Stimulated activated CD4-positive, alpha-beta T cell treated with anti-CD3 and anti-CD28 coated beads, Interleukin-1b, Interleukin-23, amount 100 ng/mL, for 48 hours (primary cell): Measurements from ENCODE around the gene HOXB8.

Experiments
- DNase-seq: peaks from one replicate; pipeline ENCODE4 v3.0.0-alpha.2; 2020

Gene HOXB8

DNA sequence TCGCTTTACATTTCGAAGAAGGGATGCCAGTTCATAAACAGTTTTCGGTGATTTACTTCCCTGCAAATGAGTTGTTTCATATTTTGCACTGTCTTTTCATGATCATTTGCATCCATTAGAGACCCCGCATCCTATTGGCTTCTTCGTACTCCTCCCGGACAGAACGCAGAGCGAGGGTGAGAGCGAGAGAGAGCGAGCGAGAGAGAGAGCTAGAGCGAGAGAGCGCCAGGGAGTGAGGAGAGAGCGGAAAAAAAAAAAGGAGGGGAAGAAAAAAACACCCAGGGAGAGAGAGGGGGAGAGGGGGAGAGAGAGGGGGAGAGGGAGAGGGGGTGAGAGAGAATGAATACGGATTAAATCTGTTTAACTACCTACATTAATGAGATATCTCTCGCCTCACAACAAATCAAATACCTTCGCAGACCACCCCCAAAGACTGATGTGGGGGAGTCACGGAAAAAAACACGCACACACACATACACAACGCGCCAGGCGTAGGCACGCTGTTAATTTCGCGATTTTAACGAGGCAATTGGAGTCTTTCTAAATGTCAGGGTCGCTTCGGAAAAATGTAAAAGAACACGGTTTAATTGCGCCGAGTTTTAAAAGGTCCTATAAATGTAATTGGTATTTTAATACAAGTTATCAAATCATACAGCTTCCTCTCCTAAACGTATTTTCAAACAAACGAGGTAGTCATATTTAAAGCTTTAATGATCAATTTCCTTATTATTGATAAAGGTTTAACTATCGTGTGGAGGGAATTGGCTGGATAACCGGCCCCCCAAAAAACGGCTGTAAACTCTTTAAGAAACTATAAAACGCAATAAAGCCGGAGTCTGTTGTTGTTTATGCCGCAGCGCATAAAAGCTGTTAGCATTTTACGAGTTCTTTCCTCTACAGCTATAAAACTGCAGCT, at the start of gene HOXB8:
Gene HOXB8, minus strand, starts transcription at position 246 of the 916 bp plus-strand sequence. CDS start 588 bp downstream, outside the sequence.
- no peak for DNase-seq

GRCh38 chr17:48663134-48663924, 48.2 kb upstream of the HOXB8 start:
- DNase-seq, result no peak

DNA sequence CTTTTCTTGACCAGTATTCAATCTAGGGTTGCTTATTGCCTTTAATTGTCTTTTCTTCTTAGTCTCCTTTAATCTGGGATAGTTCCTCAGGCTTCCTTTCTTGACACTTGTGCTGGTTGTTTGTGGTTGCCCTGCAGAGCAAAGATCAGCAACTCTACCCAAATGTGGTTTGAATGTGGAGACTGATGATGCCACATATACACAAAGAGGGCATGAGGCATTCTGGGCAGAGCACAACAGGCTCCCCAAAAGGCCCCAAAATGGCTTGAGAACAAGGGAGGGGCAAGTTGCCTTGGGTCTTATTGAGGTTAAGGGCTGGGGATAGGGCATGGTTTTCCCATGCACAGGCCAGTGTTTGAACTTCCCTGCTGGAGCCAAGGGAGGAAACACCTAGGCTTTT, 40.8 kb upstream of the HOXB8 start:
- DNase-seq, result no peak

DNA sequence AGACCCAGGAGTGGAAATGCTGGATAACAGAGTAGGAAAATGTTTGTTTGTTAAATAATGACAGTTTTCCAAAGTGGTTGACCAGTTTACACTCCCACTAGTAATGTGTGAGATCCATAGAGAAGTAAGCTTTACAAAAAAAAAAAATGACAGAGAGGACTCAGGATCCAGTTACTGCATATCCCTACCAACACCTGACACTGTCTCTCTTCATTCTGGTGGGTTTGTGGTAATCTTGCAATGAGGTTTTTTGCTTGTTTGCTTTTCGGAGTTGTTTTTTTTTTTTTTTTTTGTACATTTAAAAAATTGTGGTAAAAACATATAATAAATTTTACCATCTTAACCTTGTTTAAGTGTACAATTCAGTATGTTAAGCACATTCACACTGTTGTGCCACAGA, 34.6 kb upstream of the HOXB8 start:
- DNase-seq, result no peak

DNA sequence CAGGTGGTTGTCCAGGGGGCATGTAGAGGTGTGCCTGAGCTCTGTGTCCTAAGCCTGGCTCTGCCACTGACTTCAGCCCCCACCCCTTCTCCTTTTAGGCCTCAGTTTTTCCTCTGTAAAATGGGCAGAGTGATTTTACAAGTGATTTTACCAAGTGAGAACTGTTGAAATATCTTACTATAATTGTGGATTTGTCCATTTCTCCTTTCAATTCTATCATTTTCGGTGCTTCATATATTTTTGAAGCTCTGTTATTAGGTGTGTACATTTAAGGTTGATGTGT, 32.8 kb upstream of the HOXB8 start:
- no peak for DNase-seq

GRCh38 chr17:48647103-48647962, 32.2 kb upstream of the HOXB8 start:
- no peak for DNase-seq

DNA sequence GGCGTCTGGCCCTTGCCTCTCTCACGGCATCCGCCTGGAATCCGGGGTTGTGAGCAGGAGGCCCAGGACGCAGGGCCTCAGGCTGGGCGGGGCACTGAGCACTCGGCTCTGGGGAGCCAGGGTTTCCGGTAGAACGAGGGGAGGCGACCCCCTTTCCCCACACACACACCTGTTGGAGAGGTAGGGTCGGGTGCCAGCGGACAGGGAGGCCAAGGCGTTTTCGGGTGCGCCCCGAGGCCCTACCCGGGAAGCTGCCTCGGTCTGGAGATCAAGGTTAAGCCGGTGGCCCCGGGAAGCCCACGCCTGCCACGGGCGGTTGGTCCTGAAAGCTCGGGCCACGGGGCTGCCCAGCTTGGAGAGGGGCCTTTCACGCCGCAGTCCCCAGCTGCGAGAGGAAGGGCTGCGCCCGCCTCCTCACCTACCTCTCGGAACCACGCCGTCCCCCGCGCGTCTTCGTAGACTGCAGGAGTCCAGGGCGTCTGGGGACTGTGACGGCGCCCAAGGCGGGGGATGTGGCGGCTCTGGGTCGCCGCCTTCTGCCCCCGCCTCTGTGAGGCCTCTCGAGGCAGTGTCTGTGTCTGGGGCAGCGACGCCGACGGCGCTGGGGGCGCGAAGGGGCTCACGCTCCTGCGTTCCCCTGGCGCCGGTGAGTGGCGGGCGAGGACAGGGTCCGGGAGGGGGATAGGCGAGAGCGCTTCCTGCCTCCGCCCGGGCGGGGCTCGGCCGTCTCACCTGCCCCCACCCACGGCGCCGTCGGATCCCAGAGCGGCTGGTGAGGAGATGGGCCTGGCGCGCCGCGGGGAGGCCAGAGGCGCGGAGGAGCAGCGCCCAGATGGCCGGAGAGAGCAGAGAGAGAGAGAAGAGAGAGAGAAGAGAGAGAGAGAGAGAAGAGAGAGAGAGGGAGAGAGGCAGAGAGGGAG, 31.4 kb upstream of the HOXB8 start:
- DNase-seq, result no peak

DNA sequence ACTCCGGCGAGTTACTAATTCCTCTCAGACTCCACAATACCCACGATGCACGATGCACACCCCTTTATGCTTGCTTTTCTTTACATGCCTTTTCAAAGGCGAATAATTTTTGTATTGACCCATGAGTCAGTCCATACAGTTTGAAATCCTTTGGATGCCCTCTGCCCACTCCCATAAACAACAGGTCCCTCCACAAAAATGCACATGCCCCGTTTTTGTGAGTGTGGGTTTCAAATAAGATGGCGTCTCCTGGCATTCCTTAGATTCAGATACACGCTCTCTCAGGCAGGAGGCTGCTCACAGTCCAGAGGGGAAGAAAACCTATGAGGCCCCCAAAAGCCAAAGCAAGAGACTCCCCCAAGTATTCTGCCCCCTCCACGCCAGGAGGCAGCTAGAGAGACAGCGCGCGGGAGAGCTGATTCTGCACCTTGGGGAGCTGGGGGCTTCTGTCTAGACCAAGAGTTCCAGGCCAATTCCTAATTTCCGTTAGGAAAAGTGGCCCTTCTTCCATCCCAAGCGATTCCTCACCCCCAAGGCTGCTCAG, 30.6 kb upstream of the HOXB8 start:
- DNase-seq, result no peak

GRCh38 chr17:48644910-48645557, 29.9 kb upstream of the HOXB8 start:
- DNase-seq, result no peak

- no peak for DNase-seq
Observed at GRCh38 chr17:48644159-48644558, 29.1 kb upstream of the HOXB8 start.

GRCh38 chr17:48643697-48644012, 28.6 kb upstream of the HOXB8 start:
- no peak for DNase-seq

DNA sequence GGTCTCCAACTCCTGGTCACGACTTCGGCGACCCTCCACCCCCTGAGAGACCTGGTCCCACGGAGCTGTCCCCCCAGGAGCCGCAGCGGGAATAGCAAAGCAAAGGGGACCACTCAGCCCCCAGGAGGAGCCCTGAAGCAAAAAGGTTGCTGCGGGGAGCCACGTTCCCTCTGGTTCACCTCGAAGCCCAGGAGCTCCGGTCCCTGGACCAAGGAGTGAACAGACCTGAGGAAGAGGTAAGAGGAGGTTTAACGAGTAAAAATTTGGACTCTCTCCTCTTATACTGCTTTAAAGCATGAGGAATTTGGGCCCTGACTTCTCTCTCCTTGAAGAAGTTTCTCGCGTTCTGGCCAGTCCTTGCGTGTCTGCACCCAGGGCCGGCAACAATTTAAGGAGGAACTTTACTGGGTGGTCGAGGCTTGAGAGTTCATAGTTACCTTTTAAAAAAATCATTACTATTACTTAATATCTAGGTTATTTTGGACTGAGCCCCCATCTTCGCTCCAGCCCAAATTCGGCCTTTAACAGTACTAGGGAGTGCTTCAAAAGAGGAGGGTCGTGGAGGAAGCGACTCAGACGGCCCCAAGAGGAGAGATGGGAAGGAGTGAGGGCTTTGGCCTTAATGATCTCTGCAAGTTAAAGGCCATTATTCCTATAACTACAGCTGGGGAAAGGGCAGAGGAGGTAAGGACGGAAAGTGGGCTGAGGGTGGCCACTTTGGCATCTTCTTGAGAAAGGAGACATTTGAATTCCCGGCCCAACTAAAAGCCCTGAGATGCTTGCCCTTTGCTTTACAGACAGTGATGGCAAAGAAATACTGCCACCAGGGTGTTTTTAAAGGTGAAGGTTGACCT, 28.0 kb upstream of the HOXB8 start:
- DNase-seq, result no peak

GRCh38 chr17:48642059-48642842, 27.2 kb upstream of the HOXB8 start:
- DNase-seq, result no peak

DNA sequence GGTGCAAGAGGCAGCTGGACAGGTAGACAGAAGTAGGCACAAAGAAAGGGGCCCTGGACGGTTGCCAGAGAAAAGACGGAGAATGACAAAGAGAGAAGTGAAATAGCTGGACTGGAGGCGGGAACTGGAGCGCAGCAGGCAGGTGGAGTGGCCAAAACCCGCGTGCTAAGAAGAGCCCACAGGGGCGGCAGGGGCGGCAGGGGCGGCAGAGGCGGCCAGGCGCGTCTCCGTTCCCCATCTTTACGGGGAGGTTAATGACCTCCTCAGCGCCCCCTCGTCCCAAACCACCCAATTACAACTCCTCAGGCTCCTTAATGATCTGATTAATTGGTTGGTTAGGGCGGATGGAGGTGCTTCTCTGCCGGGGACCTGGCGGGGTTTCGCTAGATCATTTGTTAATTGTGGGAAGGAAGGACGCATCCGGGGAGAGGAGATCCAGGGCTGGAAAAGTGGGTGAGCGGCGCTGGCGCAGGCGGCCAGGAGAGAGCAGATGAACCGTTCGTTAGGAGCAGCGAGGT, 26.5 kb upstream of the HOXB8 start:
- no peak for DNase-seq

DNA sequence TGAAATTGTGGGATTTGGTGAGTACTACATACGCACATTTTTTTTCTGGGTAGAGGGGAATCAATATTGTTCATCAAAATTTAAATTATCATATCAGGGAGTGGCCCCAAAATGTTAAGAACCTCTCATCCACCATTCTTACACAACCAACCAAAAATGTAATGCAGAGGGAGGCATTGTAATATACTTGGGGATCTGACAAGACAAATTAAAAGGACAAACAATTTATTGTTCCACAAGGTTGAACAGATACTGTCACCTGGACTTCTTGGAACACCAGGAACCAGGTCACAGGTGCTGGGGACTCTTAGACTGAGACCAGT, 25.7 kb upstream of the HOXB8 start:
- DNase-seq, result no peak

GRCh38 chr17:48639982-48640857, 25.1 kb upstream of the HOXB8 start:
- DNase-seq, result no peak

- no peak for DNase-seq
Observed at GRCh38 chr17:48639136-48639535, 24.0 kb upstream of the HOXB8 start.
